Measurements from ENCODE around the gene LMO7. TPM values are rescaled to one million over a fixed set of nuclear protein-coding genes. Genes with fewer than 3 reads are reported as not detected.

Gene LMO7
- total and polyA plus RNA-seq, 2 donors from 2014 or later: 44.0 to 138 TPM

- H3K27me3 ChIP-seq (ENCODE audit: control insufficient read depth, insufficient read depth, low read length): no peaks in the 10 kb centered on the region
- no peak overlapping the region for H3K9ac ChIP-seq (ENCODE audit: low read length in 3 of 3)
- H3K36me3 ChIP-seq (ENCODE audit: control insufficient read depth in 2 of 3, insufficient read depth in 3 of 3, low read length in 3 of 3): peaks cover 0 to 17% (median 16%) of the 10 kb centered on the region in 3 donors
- peaks cover 0 to 2% (median 0%) of the 10 kb centered on the region in 3 donors for H3K4me1 ChIP-seq (ENCODE audit: control insufficient read depth in 2 of 3, insufficient read depth in 2 of 3, low read depth in 1 of 3, low read length in 3 of 3)
- H3K9me3 ChIP-seq (ENCODE audit: control insufficient read depth in 2 of 3, insufficient read depth in 1 of 3, low read length in 3 of 3): no peaks in the 10 kb centered on the region
- DNase-seq: no peak
- no peak for TF ChIP-seq CTCF (IDR thresholded peaks at IDR 0.05; ENCODE audit: borderline replicate concordance, extremely low read depth, insufficient read depth)
- H3K4me3 ChIP-seq (ENCODE audit: low read length in 3 of 3): no peak overlapping the region
- H3K27ac ChIP-seq (ENCODE audit: low read depth in 2 of 2, low read length in 2 of 2): no peak overlapping the region
- intact Hi-C loops (cut with DNase I): no loop called here
- FAIRE-seq: no peak
Observed at GRCh38 chr13:75825161-75825560, 189.0 kb downstream of the LMO7 start.

GRCh38 chr13:75825594-75825993 is 189.5 kb downstream of the LMO7 start:
- intact Hi-C loops (cut with DNase I): no loop called here
- H3K27ac ChIP-seq (ENCODE audit: low read depth in 2 of 2, low read length in 2 of 2): no peak overlapping the region
- no peaks in the 10 kb centered on the region for H3K9me3 ChIP-seq (ENCODE audit: control insufficient read depth in 2 of 3, insufficient read depth in 1 of 3, low read length in 3 of 3)
- DNase-seq (no peak), FAIRE-seq (no peak)
- H3K4me3 ChIP-seq (ENCODE audit: low read length in 3 of 3): no peak overlapping the region
- H3K9ac ChIP-seq (ENCODE audit: low read length in 3 of 3): no peak overlapping the region
- peaks cover 0 to 17% (median 16%) of the 10 kb centered on the region in 3 donors for H3K36me3 ChIP-seq (ENCODE audit: control insufficient read depth in 2 of 3, insufficient read depth in 3 of 3, low read length in 3 of 3)
- no peaks in the 10 kb centered on the region for H3K27me3 ChIP-seq (ENCODE audit: control insufficient read depth, insufficient read depth, low read length)
- TF ChIP-seq CTCF (IDR thresholded peaks at IDR 0.05; ENCODE audit: borderline replicate concordance, extremely low read depth, insufficient read depth): no peak
- H3K4me1 ChIP-seq (ENCODE audit: control insufficient read depth in 2 of 3, insufficient read depth in 2 of 3, low read depth in 1 of 3, low read length in 3 of 3): peaks cover 0 to 2% (median 0%) of the 10 kb centered on the region in 3 donors

- Histone ChIP-seq H3K36me3 (ENCODE audit: control insufficient read depth in 2 of 3, insufficient read depth in 3 of 3, low read length in 3 of 3) (peaks cover 0 to 16% (median 12%) of the 10 kb centered on the region in 3 donors), H3K9me3 (ENCODE audit: control insufficient read depth in 2 of 3, insufficient read depth in 1 of 3, low read length in 3 of 3) (no peaks in the 10 kb centered on the region), H3K27me3 (ENCODE audit: control insufficient read depth, insufficient read depth, low read length) (no peaks in the 10 kb centered on the region), H3K27ac (ENCODE audit: low read depth in 2 of 2, low read length in 2 of 2) (no peak overlapping the region), H3K9ac (ENCODE audit: low read length in 3 of 3) (no peak overlapping the region), H3K4me3 (ENCODE audit: low read length in 3 of 3) (no peak overlapping the region), H3K4me1 (ENCODE audit: control insufficient read depth in 2 of 3, insufficient read depth in 2 of 3, low read depth in 1 of 3, low read length in 3 of 3) (peaks cover 0 to 2% (median 0%) of the 10 kb centered on the region in 3 donors)
- intact Hi-C loops (cut with DNase I): no loop called here
- TF ChIP-seq CTCF (IDR thresholded peaks at IDR 0.05; ENCODE audit: borderline replicate concordance, extremely low read depth, insufficient read depth): no peak
- FAIRE-seq: no peak
- DNase-seq: no peak
Observed at GRCh38 chr13:75826391-75826790, 190.3 kb downstream of the LMO7 start.

GRCh38 chr13:75829830-75830229 is 193.7 kb downstream of the LMO7 start:
- Histone ChIP-seq H3K4me1 (ENCODE audit: control insufficient read depth in 2 of 3, insufficient read depth in 2 of 3, low read depth in 1 of 3, low read length in 3 of 3) (peaks cover 0 to 2% (median 0%) of the 10 kb centered on the region in 3 donors), H3K36me3 (ENCODE audit: control insufficient read depth in 2 of 3, insufficient read depth in 3 of 3, low read length in 3 of 3) (peaks cover 0 to 8% (median 3%) of the 10 kb centered on the region in 3 donors), H3K27me3 (ENCODE audit: control insufficient read depth, insufficient read depth, low read length) (no peaks in the 10 kb centered on the region), H3K27ac (ENCODE audit: low read depth in 2 of 2, low read length in 2 of 2) (no peak overlapping the region), H3K9me3 (ENCODE audit: control insufficient read depth in 2 of 3, insufficient read depth in 1 of 3, low read length in 3 of 3) (no peaks in the 10 kb centered on the region), H3K4me3 (ENCODE audit: low read length in 3 of 3) (no peak overlapping the region), H3K9ac (ENCODE audit: low read length in 3 of 3) (no peak overlapping the region)
- no peak for DNase-seq
- intact Hi-C loops (cut with DNase I): no loop called here
- no peak for TF ChIP-seq CTCF (IDR thresholded peaks at IDR 0.05; ENCODE audit: borderline replicate concordance, extremely low read depth, insufficient read depth)
- FAIRE-seq: no peak
